ENCODE measurements around the gene IL13RA1. TPM values are rescaled to one million over a fixed set of nuclear protein-coding genes. Genes with fewer than 3 reads are reported as not detected.

IL13RA1 gene
- total RNA-seq, 2 donors from 2014 or later = 52.8 to 119 TPM

GRCh38 chrX:118723376-118723775 lies 4.0 kb upstream of the IL13RA1 start:
- H3K36me3 ChIP-seq = no peaks in the 10 kb centered on the region
- H3K9me3 ChIP-seq = no peaks in the 10 kb centered on the region
- no peaks in the 10 kb centered on the region for H3K27me3 ChIP-seq
- H3K9ac ChIP-seq (ENCODE audit: low read depth in 2 of 2, low read length in 2 of 2) = no peak overlapping the region
- DNase-seq = no peak
- H3K4me1 ChIP-seq = no peaks in the 10 kb centered on the region
- intact Hi-C loops (cut with DNase I) = no loop called here
- TF ChIP-seq CTCF (IDR thresholded peaks at IDR 0.05) = no peak
- H3K27ac ChIP-seq = no peak overlapping the region
- no peak overlapping the region for H3K4me3 ChIP-seq

- Histone ChIP-seq H3K9ac (ENCODE audit: low read depth in 2 of 2, low read length in 2 of 2) (no peak overlapping the region), H3K4me1 (no peaks in the 10 kb centered on the region), H3K9me3 (no peaks in the 10 kb centered on the region), H3K36me3 (no peaks in the 10 kb centered on the region), H3K27ac (no peak overlapping the region), H3K4me3 (no peak overlapping the region), H3K27me3 (no peaks in the 10 kb centered on the region)
- no peak for TF ChIP-seq CTCF (IDR thresholded peaks at IDR 0.05)
- intact Hi-C loops (cut with DNase I) = no loop called here
- DNase-seq = no peak
Observed at GRCh38 chrX:118724365-118724764, 3.0 kb upstream of the IL13RA1 start.

- Histone ChIP-seq H3K27me3 (no peaks in the 10 kb centered on the region), H3K9ac (ENCODE audit: low read depth in 2 of 2, low read length in 2 of 2) (no peak overlapping the region), H3K4me3 (no peak overlapping the region), H3K36me3 (no peaks in the 10 kb centered on the region), H3K4me1 (no peaks in the 10 kb centered on the region), H3K27ac (peak overlapping the region; percentile 50), H3K9me3 (no peaks in the 10 kb centered on the region)
- TF ChIP-seq CTCF (IDR thresholded peaks at IDR 0.05) = no peak
- intact Hi-C loops (cut with DNase I) = no loop called here
- peak; percentile 22 for DNase-seq
Observed at GRCh38 chrX:118724775-118725174, 2.6 kb upstream of the IL13RA1 start.

GRCh38 chrX:118726396-118726795 lies 1.0 kb upstream of the IL13RA1 start:
- Histone ChIP-seq H3K27me3 (no peaks in the 10 kb centered on the region), H3K9ac (ENCODE audit: low read depth in 2 of 2, low read length in 2 of 2) (peak overlapping the region in 1 of 2 donors; percentile 71), H3K4me3 (no peak overlapping the region), H3K27ac (peak overlapping the region; percentile 90), H3K4me1 (no peaks in the 10 kb centered on the region), H3K36me3 (no peaks in the 10 kb centered on the region), H3K9me3 (no peaks in the 10 kb centered on the region)
- no peak for DNase-seq
- intact Hi-C loops (cut with DNase I) = no loop called here
- TF ChIP-seq CTCF (IDR thresholded peaks at IDR 0.05) = no peak

GRCh38 chrX:118727686-118728339 lies 407 bp downstream of the IL13RA1 start:
- no peak for TF ChIP-seq CTCF (IDR thresholded peaks at IDR 0.05)
- H3K36me3 ChIP-seq = no peaks in the 10 kb centered on the region
- peak overlapping the region; percentile 56 for H3K4me3 ChIP-seq
- no peaks in the 10 kb centered on the region for H3K4me1 ChIP-seq
- DNase-seq = peak; percentile 40
- H3K27me3 ChIP-seq = no peaks in the 10 kb centered on the region
- H3K9me3 ChIP-seq = no peaks in the 10 kb centered on the region
- H3K9ac ChIP-seq (ENCODE audit: low read depth in 2 of 2, low read length in 2 of 2) = peak overlapping the region; percentile 77 to 81
- peak overlapping the region; percentile 90 for H3K27ac ChIP-seq
- intact Hi-C loops (cut with DNase I) = no loop called here

Measured in colonic mucosa (tissue), 4 donors.